Activated naive CD4-positive, alpha-beta T cell treated with anti-CD3 and anti-CD28 coated beads for 36 hours (primary cell): Measurements from ENCODE around the gene ABCA13. TPM values are rescaled to one million over a fixed set of nuclear protein-coding genes. Genes with fewer than 3 reads are reported as not detected.

ENCODE experiments used
- CTCF ChIA-PET: fragments of 350-600 bp; sonication (Branson Sonifier 250); formaldehyde crosslinking; loops from one replicate; lab custom pipeline; 2021; ENCODE audit warnings: antibody characterized with exemption; lab: Charles Lee
- DNase-seq: peaks from one replicate; pipeline ENCODE4 v3.0.0-alpha.2; 2020
- H3K27ac Mint-ChIP-seq: one replicate; pipeline ENCODE4 v1.8.0; 2021; ENCODE audit warnings: mild to moderate bottlenecking, mixed read lengths
- H3K27me3 Mint-ChIP-seq: one replicate; pipeline ENCODE4 v1.8.0; 2021; ENCODE audit warnings: low read depth, mixed read lengths
- H3K36me3 Mint-ChIP-seq: one replicate; pipeline ENCODE4 v1.8.0; 2021; ENCODE audit warnings: low read depth, mixed read lengths
- H3K4me1 Mint-ChIP-seq: one replicate; pipeline ENCODE4 v1.8.0; 2021; ENCODE audit warnings: low read depth, mixed read lengths
- H3K4me3 Mint-ChIP-seq: one replicate; pipeline ENCODE4 v1.8.0; 2021; ENCODE audit warnings: mild to moderate bottlenecking, moderate library complexity, mixed read lengths
- H3K9me3 Mint-ChIP-seq: one replicate; pipeline ENCODE4 v1.8.0; 2021; ENCODE audit warnings: mixed read lengths
- intact Hi-C: fragments of 100-400 bp; cut with micrococcal nuclease; formaldehyde crosslinking; loops from one replicate; pipeline ENCODE4 v1.15.1; 2023
- total RNA-seq, 2 experiments: library from RNA; stranded (reverse); gene quantifications; one replicate each; pipeline ENCODE4 v1.2.3, GENCODE V29; 2021

Gene ABCA13
- total RNA-seq, 2 experiments from 2014 or later, result not detected

DNA sequence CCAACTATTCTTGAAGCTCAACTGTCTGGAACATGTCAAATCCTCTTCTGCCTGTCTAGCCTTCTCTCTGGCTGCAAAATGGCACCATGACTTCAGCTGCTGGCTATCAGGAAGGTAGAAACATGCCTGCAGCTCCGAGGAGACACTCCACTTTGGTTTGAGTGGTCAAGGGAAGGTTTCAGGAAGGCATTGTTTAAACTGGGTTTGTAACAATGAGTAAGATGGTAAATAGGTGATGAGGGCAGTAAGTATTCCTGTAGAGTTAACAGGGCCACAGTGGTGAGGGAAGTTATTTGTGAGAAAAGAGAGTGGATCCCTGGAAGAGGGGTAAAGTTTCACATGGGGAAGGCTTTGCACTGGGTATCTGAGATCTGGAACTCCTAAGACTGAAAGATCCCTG is 231.5 kb downstream of the ABCA13 start:
- no peak for DNase-seq
- Mint-ChIP-seq H3K36me3 (no peaks in the 10 kb centered on the region), H3K9me3 (no peaks in the 10 kb centered on the region), H3K27me3 (no peaks in the 10 kb centered on the region), H3K4me3 (no peak overlapping the region), H3K4me1 (no peaks in the 10 kb centered on the region), H3K27ac (peak overlapping the region; percentile 25)
- intact Hi-C loops, result no loop called here
- CTCF ChIA-PET, result no interaction called here

- no peak overlapping the region for H3K27ac Mint-ChIP-seq
- H3K4me1 Mint-ChIP-seq, result peaks cover 2% of the 10 kb centered on the region
- H3K36me3 Mint-ChIP-seq, result no peaks in the 10 kb centered on the region
- H3K9me3 Mint-ChIP-seq, result no peaks in the 10 kb centered on the region
- H3K4me3 Mint-ChIP-seq, result no peak overlapping the region
- H3K27me3 Mint-ChIP-seq, result no peaks in the 10 kb centered on the region
- CTCF ChIA-PET, result no interaction called here
- DNase-seq, result no peak
- intact Hi-C loops, result no loop called here
These were observed 237.5 kb downstream of the ABCA13 start for GRCh38 chr7:48408731-48409130.

DNA sequence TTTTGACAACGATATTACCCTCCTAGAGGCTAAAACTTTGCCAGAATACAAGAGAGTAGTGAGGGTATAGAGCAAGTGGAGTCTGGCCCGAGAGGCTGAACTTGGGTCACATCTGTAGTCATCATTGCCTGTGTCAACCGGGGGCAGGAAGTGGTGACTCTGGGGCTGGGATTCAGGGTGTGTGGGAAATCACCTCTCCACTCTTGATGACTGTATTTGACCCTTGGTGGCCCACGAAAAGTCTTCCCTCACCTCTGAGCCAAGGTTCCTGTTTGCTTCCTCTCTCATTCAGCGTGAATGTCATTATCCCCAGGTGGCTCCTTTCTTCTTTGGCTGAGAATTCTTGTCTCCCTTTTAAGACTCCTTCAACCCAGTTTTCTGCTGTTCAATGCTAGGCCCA is 240.4 kb downstream of the ABCA13 start:
- DNase-seq, result peak; percentile 38
- Mint-ChIP-seq H3K27me3 (no peaks in the 10 kb centered on the region), H3K27ac (no peak overlapping the region), H3K4me3 (no peak overlapping the region), H3K36me3 (no peaks in the 10 kb centered on the region), H3K4me1 (peaks cover 2% of the 10 kb centered on the region), H3K9me3 (no peaks in the 10 kb centered on the region)
- CTCF ChIA-PET, result no interaction called here
- intact Hi-C loops, result no loop called here

DNA sequence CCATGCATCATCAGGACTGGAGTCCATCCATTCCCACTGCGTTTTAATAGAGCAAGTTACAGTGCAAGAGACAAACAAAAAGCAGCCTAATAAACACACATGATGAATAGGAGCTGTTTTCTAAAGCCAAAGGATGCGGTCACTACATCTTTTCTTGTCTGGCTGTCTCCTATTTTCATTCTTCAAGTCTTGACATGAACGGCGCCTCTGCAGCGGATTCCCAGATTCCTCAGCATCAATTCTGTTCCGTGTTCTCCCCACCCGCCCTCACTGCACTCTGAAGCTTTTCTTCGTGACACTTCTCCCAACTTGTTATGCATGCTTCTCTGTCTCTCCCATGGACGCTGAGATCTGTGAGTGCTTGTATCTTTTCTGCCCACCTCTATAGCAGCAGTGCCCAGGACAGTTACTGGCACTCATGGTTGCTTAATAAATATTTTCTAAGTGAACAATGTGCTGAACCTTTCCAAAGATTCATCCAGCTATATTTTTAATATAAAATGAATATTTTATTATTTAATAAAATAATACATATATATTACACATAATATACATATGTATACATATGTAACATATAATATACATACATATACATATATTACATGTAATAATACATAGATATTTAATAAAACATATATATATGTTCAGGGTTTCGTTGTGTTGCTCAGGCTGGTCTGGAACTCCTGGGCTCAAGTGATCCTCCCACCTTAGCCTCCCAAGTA is 242.9 kb downstream of the ABCA13 start:
- Mint-ChIP-seq H3K4me1 (peaks cover 2% of the 10 kb centered on the region), H3K4me3 (no peak overlapping the region), H3K27me3 (no peaks in the 10 kb centered on the region), H3K36me3 (no peaks in the 10 kb centered on the region), H3K9me3 (no peaks in the 10 kb centered on the region), H3K27ac (no peak overlapping the region)
- intact Hi-C loops, result no loop called here
- no peak for DNase-seq
- CTCF ChIA-PET, result no interaction called here

GRCh38 chr7:48416327-48416908 is 245.2 kb downstream of the ABCA13 start:
- Mint-ChIP-seq H3K27ac (no peak overlapping the region), H3K27me3 (no peaks in the 10 kb centered on the region), H3K4me3 (no peak overlapping the region), H3K4me1 (peaks cover 2% of the 10 kb centered on the region), H3K36me3 (no peaks in the 10 kb centered on the region), H3K9me3 (no peaks in the 10 kb centered on the region)
- CTCF ChIA-PET, result no interaction called here
- DNase-seq, result no peak
- intact Hi-C loops, result no loop called here

GRCh38 chr7:48419401-48419800 is 248.1 kb downstream of the ABCA13 start:
- Mint-ChIP-seq H3K27me3 (no peaks in the 10 kb centered on the region), H3K4me3 (no peak overlapping the region), H3K27ac (no peak overlapping the region), H3K36me3 (no peaks in the 10 kb centered on the region), H3K4me1 (no peaks in the 10 kb centered on the region), H3K9me3 (no peaks in the 10 kb centered on the region)
- no peak for DNase-seq
- intact Hi-C loops, result no loop called here
- CTCF ChIA-PET, result no interaction called here

- H3K36me3 Mint-ChIP-seq, result no peaks in the 10 kb centered on the region
These were observed 248.9 kb downstream of the ABCA13 start for GRCh38 chr7:48420206-48420605.

GRCh38 chr7:48421357-48421756 is 250.1 kb downstream of the ABCA13 start:
- Mint-ChIP-seq H3K4me3 (no peak overlapping the region), H3K4me1 (no peaks in the 10 kb centered on the region), H3K36me3 (no peaks in the 10 kb centered on the region), H3K27me3 (no peaks in the 10 kb centered on the region), H3K27ac (no peak overlapping the region), H3K9me3 (no peaks in the 10 kb centered on the region)
- intact Hi-C loops, result no loop called here
- DNase-seq, result no peak
- CTCF ChIA-PET, result no interaction called here

More at GRCh38 chr7:48420206-48420605, 248.9 kb downstream of the ABCA13 start:
- CTCF ChIA-PET, result no interaction called here
- Mint-ChIP-seq H3K27me3 (no peaks in the 10 kb centered on the region), H3K27ac (no peak overlapping the region), H3K4me3 (no peak overlapping the region), H3K4me1 (no peaks in the 10 kb centered on the region), H3K9me3 (no peaks in the 10 kb centered on the region)
- intact Hi-C loops, result no loop called here
- DNase-seq, result no peak

DNA sequence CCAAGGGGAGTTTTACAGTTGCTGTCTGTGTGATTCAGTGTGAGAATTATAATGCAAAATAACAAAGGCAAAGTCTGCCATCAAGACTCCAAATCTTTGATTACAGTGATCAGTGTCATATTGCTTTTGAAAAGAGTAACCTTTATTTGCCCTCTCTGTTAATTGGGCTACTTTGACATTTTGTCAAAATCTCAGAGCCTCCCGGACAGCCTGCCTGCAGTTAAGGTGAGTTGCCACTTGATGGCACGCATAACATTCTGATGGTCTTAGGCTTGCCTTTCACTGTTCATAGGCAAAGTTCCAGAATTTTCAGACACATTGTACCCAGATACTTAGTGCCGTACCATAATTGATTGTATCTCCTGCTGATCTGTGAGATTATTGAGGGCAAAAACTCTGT is 253.5 kb downstream of the ABCA13 start:
- H3K27ac Mint-ChIP-seq, result no peak overlapping the region
- DNase-seq, result peak; percentile 6
- intact Hi-C loops, result no loop called here
- CTCF ChIA-PET, result no interaction called here
- no peaks in the 10 kb centered on the region for H3K9me3 Mint-ChIP-seq
- no peaks in the 10 kb centered on the region for H3K36me3 Mint-ChIP-seq
- no peaks in the 10 kb centered on the region for H3K4me1 Mint-ChIP-seq
- H3K4me3 Mint-ChIP-seq, result no peak overlapping the region
- H3K27me3 Mint-ChIP-seq, result no peaks in the 10 kb centered on the region

GRCh38 chr7:48426331-48426965 is 255.2 kb downstream of the ABCA13 start:
- DNase-seq, result no peak
- Mint-ChIP-seq H3K27me3 (no peaks in the 10 kb centered on the region), H3K36me3 (no peaks in the 10 kb centered on the region), H3K9me3 (no peaks in the 10 kb centered on the region), H3K4me1 (no peaks in the 10 kb centered on the region), H3K4me3 (no peak overlapping the region), H3K27ac (no peak overlapping the region)
- CTCF ChIA-PET, result no interaction called here
- intact Hi-C loops, result no loop called here

DNA sequence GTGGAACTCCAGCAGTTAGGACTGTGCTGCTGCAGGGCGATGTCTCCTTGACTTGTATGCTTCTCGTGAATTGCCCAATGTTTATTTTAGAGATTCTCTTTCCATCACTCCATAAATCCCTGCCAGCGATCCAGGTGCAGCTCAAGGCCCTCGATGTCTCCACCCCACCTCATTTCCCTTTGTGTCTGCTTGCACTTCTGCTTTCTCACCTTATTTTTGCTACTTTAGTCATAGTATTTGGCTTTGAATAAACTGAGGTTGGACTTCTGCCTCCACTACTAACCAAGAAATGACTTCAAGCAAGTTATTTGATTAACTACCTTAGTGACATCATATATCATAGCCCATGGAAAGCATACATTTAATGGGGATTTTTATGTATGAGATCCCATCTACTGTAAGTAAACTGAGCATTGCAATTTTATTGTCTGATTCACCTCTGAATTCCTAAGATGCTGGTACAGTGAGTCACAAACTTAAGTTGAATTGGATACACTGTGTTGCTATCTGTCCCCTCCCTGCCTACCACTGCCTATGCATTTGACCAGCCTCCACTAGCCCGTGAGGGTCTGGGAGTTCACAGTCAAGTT is 255.8 kb downstream of the ABCA13 start:
- H3K4me1 Mint-ChIP-seq, result no peaks in the 10 kb centered on the region
- no peaks in the 10 kb centered on the region for H3K36me3 Mint-ChIP-seq
- H3K27me3 Mint-ChIP-seq, result no peaks in the 10 kb centered on the region
- H3K27ac Mint-ChIP-seq, result no peak overlapping the region
- H3K9me3 Mint-ChIP-seq, result no peaks in the 10 kb centered on the region
- intact Hi-C loops, result no loop called here
- DNase-seq, result no peak
- H3K4me3 Mint-ChIP-seq, result no peak overlapping the region
- CTCF ChIA-PET, result no interaction called here

DNA sequence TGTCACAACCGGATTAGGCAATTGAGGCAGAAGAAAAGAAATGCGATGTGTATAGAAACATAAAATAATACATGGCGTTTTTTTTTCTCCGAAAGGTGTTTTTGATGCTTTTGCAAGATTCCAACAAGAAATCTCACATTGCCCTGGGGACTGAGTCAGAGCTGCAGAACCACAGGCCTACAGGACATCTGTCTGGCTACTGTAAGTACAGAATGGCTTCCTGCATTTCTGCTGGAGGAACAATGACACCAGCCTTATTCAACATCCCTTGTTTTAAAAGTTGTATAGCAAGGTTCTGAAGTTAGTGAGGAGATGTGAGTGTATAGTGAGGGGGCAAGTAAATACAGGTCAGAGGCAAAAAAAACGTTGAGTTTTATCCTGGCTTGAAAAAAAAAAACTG is 256.4 kb downstream of the ABCA13 start:
- Mint-ChIP-seq H3K27me3 (no peaks in the 10 kb centered on the region), H3K4me1 (no peaks in the 10 kb centered on the region), H3K4me3 (no peak overlapping the region), H3K9me3 (no peaks in the 10 kb centered on the region), H3K27ac (no peak overlapping the region), H3K36me3 (no peaks in the 10 kb centered on the region)
- CTCF ChIA-PET, result no interaction called here
- DNase-seq, result no peak
- intact Hi-C loops, result no loop called here
